GM11168 (cell line): Measurements from ENCODE around the gene HOXD13.

Source experiments
- in situ Hi-C: fragments of 300-500 bp; cut with MboI; formaldehyde crosslinking; loops from one replicate; pipeline ENCODE4 v1.12.0; 2022; ENCODE audit warnings: low sequenced_read_pairs; ENCODE audit not compliant: unreplicated experiment

HOXD13 gene

GRCh38 chr2:176104316-176105077, 12.0 kb downstream of the HOXD13 start:
- in situ Hi-C loops = no loop called here

DNA sequence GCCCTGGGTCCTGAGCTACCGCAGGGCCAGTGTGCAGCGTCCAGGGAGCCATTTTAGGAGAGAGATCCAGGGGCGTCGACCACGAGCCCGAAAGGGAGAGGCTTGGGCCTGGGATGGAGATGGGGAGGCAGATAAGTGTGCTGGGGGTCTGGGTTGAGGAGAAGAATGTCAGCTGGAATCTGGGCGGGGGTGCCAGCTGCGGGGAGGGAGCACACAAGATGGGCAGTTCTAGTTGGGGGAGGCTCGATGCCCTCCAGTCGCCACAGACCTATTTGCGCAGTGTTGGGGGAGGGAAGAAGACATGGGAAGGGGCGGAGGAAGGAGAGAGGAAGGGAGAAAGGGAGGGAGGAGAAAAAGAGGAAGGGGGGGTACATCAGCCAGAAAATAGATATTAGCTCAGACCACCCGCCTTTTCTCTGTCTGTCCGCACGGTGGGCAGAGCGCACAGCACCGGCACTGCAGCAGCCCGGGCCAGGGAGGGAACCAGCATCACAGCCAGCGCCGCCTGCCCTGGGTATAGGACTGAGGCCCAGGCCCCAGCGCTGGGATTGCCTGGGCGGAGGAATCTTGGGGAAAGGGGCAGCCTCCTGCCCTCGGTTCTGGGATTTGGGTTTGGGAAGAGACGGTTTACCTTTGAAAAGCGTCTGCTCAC, 12.7 kb downstream of the HOXD13 start:
- in situ Hi-C loops = no loop called here

- in situ Hi-C loops = no loop called here
Observed at GRCh38 chr2:176105730-176106580, 13.4 kb downstream of the HOXD13 start.

- in situ Hi-C loops = no loop called here
Observed at GRCh38 chr2:176106581-176107539, 14.3 kb downstream of the HOXD13 start, which contains the start of gene HOXD11. Gene HOXD11 (plus strand): TSS chr2:176107280. CDS start chr2:176107356, 76 bp downstream.

DNA sequence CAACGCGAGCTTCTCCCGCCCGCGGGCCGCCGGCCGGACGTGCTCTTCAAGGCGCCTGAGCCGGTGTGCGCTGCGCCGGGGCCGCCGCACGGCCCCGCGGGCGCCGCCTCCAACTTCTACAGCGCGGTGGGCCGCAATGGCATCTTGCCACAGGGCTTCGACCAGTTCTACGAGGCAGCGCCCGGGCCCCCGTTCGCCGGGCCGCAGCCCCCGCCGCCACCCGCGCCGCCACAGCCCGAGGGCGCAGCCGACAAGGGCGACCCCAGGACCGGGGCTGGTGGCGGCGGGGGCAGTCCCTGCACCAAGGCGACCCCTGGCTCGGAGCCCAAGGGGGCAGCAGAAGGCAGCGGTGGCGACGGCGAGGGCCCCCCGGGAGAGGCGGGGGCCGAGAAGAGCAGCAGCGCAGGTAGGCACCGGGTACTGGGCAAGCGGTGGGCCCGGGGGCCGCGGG, 15.2 kb downstream of the HOXD13 start:
- in situ Hi-C loops = no loop called here

DNA sequence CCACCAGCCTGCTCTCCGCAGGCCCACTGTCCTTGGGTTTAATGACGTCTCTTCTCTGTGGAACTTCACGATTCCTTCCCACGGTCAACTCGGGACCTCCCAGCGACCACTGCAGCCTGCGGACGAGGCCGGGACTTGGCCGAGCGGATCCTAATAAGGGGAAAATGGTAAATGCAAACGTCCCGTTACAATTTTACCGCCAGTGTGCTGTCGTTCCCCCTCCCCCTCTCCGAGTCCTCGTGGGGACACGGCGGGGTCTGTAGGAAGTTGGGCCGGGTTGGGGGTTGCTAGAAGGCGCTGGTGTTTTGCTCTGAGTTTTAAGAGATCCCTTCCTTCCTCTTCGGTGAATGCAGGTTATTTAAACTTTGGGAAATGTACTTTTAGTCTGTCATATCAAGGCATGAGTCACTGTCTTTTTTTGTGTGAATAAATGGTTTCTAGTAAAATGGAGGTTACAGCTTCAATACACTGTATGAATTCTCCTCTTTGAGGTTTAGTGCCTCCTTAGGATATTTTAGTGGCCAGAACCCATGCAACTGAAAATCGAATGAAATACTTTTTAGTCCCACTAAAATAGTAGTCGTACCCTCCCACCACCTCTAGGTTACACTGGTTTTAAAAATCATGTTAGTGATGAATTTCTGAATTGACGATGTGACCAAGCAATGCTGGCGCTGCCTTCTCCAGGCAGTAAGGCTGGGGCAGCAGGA, 16.8 kb downstream of the HOXD13 start:
- in situ Hi-C loops = no loop called here

- in situ Hi-C loops = no loop called here
Observed at GRCh38 chr2:176109946-176110345, 17.4 kb downstream of the HOXD13 start.

DNA sequence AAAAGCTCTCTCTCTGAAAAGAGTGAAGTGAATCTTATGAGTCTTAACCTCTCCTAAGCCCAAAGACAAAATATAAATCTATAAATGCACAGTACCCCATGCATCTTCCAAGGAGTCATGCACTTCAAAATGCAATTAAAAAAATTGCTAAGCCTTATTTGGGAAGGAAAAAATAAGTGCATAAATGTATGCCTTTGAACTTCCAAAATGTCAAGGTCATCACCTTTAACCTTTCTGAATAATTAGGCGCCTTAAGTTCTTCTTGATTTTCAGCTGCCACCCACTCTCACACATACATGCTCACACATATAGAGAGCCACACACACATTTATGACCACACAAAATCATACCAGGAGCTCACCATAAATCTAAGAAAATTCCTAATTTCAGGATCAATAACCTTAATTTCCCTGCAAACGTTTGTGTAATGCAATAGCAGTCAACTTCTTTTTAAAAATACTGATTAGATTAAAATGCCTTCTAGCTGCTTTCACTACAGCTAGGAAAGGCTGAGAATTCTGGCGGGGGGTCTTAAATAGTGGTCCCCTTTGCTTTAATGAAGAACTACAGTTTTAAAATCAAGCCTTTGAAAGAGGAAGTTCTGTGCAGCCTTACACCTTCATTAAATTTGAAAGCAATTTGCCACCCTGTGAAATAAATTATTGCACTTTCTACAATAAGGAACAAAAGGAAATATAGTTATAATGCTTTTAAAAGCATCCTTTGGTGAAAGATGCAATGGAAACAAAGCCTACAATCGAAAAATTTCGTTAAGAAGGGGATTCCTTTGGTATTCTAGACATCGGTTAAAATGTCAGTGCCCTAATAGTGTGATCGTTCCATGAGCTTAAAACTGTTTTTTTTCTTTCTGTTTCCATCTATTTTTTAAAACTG, 18.1 kb downstream of the HOXD13 start:
- in situ Hi-C loops = no loop called here

DNA sequence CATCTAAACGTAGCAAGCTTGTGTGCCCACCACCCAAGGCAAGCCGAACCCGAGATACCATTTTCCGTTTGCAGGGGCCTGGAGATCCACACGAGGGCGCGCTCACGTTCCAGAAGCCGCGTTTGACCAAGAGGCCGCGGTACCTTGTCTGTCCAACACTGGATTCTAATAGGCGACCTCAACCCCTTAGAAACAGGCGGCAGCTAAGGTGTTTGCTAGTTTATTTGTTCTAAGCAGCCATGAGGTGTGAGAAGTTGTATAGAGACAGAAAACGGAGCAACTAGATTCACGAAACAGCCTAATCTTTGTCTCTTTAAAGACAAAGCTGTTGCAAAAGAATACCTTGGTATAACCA, 18.8 kb downstream of the HOXD13 start:
- in situ Hi-C loops = no loop called here

DNA sequence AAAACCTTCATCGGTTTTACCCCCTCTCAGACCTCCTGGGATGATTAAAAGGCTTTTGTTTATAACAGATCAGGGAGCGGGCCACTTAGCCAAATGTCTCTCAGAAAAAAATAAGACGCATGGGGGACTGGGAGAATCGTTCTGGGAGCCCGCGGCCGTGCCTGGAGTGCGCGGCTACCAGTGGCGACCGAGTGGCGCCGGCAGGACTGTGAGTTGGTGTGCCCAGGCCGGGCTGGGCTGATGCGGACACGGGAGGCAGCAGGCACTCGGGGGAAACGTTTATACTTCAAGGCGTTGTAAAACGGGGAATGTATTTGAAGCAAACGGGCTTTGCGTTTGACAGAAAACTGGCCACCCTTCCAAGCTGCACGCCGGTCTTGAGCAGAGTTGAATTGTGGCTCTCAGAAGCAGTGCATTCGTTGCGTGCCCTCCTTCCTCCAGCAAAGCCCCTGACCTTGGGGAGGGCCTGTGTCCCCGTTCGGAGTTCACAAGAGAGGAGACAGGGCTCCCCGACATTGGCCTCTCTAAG, 19.4 kb downstream of the HOXD13 start:
- in situ Hi-C loops = no loop called here

DNA sequence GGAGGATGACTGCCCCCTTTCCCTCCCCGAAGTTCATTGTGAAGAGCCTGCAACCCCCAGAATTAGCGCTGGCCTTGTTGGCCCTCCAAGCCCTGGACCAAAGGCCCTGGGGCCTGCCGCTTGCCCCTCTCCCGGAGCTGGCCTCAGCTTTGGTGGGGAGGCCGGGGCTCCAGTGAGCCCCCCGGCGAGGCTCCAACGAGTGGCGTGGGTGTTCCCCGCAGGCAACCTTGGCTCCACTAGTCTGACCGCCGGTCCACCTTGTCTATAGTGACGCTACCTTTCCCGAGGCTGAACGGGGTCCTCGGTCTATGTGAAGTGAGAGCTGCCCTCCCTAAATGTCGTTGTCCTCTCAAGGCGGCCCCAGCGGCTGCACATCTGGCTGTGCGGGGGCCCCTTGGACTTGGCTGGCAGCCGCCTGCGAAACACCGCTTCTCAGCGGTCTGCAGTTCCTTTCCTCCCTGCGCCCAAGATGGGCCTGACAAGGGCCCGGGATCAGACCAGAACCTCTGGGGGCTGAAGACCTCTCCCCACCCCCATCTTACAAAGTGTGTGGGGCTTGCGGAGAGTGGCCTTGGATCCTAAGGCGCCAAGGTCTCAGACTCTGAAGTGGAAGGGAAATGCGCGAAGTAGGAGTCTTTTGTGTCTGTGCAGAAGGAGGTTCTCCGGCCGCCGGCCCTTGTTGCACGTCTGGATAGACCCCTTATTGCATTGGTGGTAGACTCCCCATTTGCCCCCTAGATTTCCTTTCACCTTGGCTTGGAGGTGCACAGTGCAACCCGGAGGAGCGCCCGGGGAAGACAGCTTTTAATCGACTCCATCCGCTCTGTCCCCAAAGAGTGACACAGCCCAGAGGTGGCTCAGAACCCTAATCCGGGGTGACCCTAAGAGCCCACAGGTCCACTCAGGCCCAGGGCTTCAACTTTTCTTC, 20.1 kb downstream of the HOXD13 start:
- in situ Hi-C loops = no loop called here

DNA sequence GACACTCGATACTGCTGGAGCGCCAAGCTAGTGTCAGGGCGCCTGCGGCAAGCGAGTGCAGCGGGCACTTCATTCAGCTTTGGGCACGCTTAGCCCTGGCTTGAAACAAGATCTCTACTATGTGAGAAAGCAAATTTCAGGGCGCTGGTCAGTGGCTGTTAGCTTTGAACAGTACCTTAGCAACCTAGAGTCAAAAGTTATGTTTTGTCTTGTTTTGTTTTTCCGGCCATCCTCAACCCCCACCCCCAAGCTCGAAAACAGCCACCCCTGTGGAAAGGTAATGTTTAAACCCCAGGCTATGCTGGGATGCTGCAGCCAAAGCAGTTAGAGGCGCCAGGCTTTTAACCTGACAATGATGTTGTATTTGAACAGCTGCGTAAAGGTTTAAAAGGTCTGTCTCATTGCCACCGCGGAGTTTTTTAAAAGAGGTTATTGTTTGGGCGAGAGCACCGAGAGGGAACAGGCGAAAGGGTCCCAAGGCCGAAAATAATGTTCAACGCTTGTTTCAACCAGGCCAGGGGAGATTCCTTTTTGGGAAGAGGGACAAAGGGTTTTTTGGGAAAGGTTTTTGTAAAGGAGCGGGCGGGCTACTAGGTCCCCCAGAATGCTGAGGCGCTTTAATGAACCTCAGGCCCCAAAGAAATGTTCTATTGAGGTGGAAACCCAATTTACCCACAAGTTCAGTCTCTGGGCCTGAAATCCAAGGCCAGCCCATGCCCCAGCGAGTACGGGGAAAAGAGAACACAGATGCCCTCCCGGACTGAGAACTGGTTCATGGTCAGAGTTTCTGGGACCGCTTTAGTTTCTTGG, 21.8 kb downstream of the HOXD13 start:
- in situ Hi-C loops = no loop called here

GRCh38 chr2:176114930-176115625, 22.6 kb downstream of the HOXD13 start:
- in situ Hi-C loops = no loop called here

- in situ Hi-C loops = no loop called here
Observed at GRCh38 chr2:176115883-176116813, 23.6 kb downstream of the HOXD13 start, which contains the start of gene HOXD10. Gene HOXD10 (plus strand): TSS chr2:176116778. CDS start chr2:176116834, 56 bp downstream.
